HG02973 (cell line): ENCODE measurements around the gene PRMT7.

Source experiments
- ATAC-seq: cut with Tn5 transposase; IDR thresholded peaks from one replicate; pipeline ENCODE4 v1.9.1; 2021; ENCODE audit warnings: moderate library complexity; ENCODE audit not compliant: unreplicated experiment

PRMT7 gene

GRCh38 chr16:68345958-68346635, 35.3 kb downstream of the PRMT7 start:
- no peak for ATAC-seq

- ATAC-seq: no peak
Measured at GRCh38 chr16:68346892-68347480, 36.2 kb downstream of the PRMT7 start.

GRCh38 chr16:68347605-68348004, 36.8 kb downstream of the PRMT7 start:
- no peak for ATAC-seq

GRCh38 chr16:68348639-68349445, 38.0 kb downstream of the PRMT7 start:
- no peak for ATAC-seq

GRCh38 chr16:68349838-68350410, 39.1 kb downstream of the PRMT7 start:
- no peak for ATAC-seq

- no peak for ATAC-seq
Measured at GRCh38 chr16:68350813-68351350, 40.1 kb downstream of the PRMT7 start.

- ATAC-seq: no peak
Measured at GRCh38 chr16:68351463-68351862, 40.6 kb downstream of the PRMT7 start.

- ATAC-seq: no peak
Measured at GRCh38 chr16:68351991-68352431, 41.2 kb downstream of the PRMT7 start.

GRCh38 chr16:68353366-68353765, 42.5 kb downstream of the PRMT7 start:
- no peak for ATAC-seq

GRCh38 chr16:68354816-68355215, 44.0 kb downstream of the PRMT7 start:
- ATAC-seq: no peak

- ATAC-seq: no peak
Measured at GRCh38 chr16:68355447-68356248, 44.8 kb downstream of the PRMT7 start.

- ATAC-seq: peak; percentile 71
Measured at GRCh38 chr16:68356249-68356918, 45.6 kb downstream of the PRMT7 start.

GRCh38 chr16:68356919-68357286, 46.1 kb downstream of the PRMT7 start:
- ATAC-seq: no peak

GRCh38 chr16:68357521-68357922, 46.7 kb downstream of the PRMT7 start:
- ATAC-seq: no peak

GRCh38 chr16:68357923-68358322, 47.1 kb downstream of the PRMT7 start:
- ATAC-seq: no peak

- ATAC-seq: no peak
Measured at GRCh38 chr16:68358951-68359350, 48.1 kb downstream of the PRMT7 start.

GRCh38 chr16:68359398-68360191, 48.8 kb downstream of the PRMT7 start:
- ATAC-seq: no peak

- ATAC-seq: no peak
Measured at GRCh38 chr16:68360547-68360946, 49.7 kb downstream of the PRMT7 start.

GRCh38 chr16:68360956-68361355, 50.1 kb downstream of the PRMT7 start:
- no peak for ATAC-seq
